ENCODE data around the gene PON3.
A peak's percentile ranks its signal among the peaks of the same experiment; 100 is the strongest.

The PON3 gene

GRCh38 chr7:95396136-95397032, at the start of gene PON3:
PON3 (minus strand) TSS chr7:95396375; CDS start chr7:95396350, 25 bp downstream.
- Histone ChIP-seq H3K9ac (no peak within 1 kb of the TSS), H4K20me1 (no peaks in the 10 kb centered on the region), H3K4me2 (no peak within 1 kb of the TSS), H3K4me1 (no peaks in the 10 kb centered on the region), H3K36me3 (no peaks in the 10 kb centered on the region), H3K4me3 (no peak within 1 kb of the TSS; a peak in 1 of 20 replicates), H3K27ac (no peak within 1 kb of the TSS), H3K27me3 (no peaks in the 10 kb centered on the region), H3K9me3 (replicated peaks in 1 of 11) (peaks cover 7 to 14% (median 11%) of the 10 kb centered on the region in 11 experiments; a peak in 21 of 22 replicates)
- no peak for TF ChIP-seq Cebpa-rat (IDR thresholded peaks at IDR 0.05)

GRCh38 chr7:95444796-95445195, 48.6 kb upstream of the PON3 start:
- Histone ChIP-seq H3K9me3 (replicated peaks in 1 of 11) (no peaks in the 10 kb centered on the region), H3K4me3 (no peak overlapping the region), H4K20me1 (no peaks in the 10 kb centered on the region), H3K4me1 (no peaks in the 10 kb centered on the region), H3K36me3 (no peaks in the 10 kb centered on the region), H3K27ac (no peak overlapping the region), H3K9ac (no peak overlapping the region), H3K4me2 (no peak overlapping the region), H3K27me3 (no peaks in the 10 kb centered on the region)
- no peak for TF ChIP-seq Cebpa-rat (IDR thresholded peaks at IDR 0.05)

GRCh38 chr7:95441042-95441823, 45.1 kb upstream of the PON3 start:
- Histone ChIP-seq H3K36me3 (no peaks in the 10 kb centered on the region), H3K4me3 (no peak overlapping the region), H4K20me1 (no peaks in the 10 kb centered on the region), H3K27me3 (no peaks in the 10 kb centered on the region), H3K9ac (no peak overlapping the region), H3K27ac (no peak overlapping the region), H3K4me2 (no peak overlapping the region), H3K9me3 (replicated peaks in 1 of 11) (no peaks in the 10 kb centered on the region), H3K4me1 (peaks cover 0 to 5% (median 4%) of the 10 kb centered on the region in 10 experiments; a peak in 9 of 20 replicates)
- no peak for TF ChIP-seq Cebpa-rat (IDR thresholded peaks at IDR 0.05)

GRCh38 chr7:95440394-95441038, 44.3 kb upstream of the PON3 start:
- TF ChIP-seq Cebpa-rat (IDR thresholded peaks at IDR 0.05) = no peak
- no peaks in the 10 kb centered on the region for H3K9me3 ChIP-seq (replicated peaks in 1 of 11)
- H3K4me1 ChIP-seq = peaks cover 1 to 12% (median 10%) of the 10 kb centered on the region in 10 experiments; a peak in 16 of 20 replicates
- H3K4me3 ChIP-seq = no peak overlapping the region
- no peaks in the 10 kb centered on the region for H4K20me1 ChIP-seq
- H3K36me3 ChIP-seq = no peaks in the 10 kb centered on the region
- no peaks in the 10 kb centered on the region for H3K27me3 ChIP-seq
- no peak overlapping the region for H3K9ac ChIP-seq
- H3K4me2 ChIP-seq = no peak overlapping the region
- H3K27ac ChIP-seq = no peak overlapping the region

- H4K20me1 ChIP-seq = no peaks in the 10 kb centered on the region
- H3K4me1 ChIP-seq = peaks cover 20 to 36% (median 25%) of the 10 kb centered on the region in 10 experiments
- H3K9ac ChIP-seq = no peak overlapping the region
- peak overlapping the region in 7 of 11 experiments; percentile 9 to 74 (median 21); a peak in 7 of 22 replicates for H3K4me2 ChIP-seq
- H3K27ac ChIP-seq = no peak overlapping the region
- H3K9me3 ChIP-seq (replicated peaks in 1 of 11) = no peaks in the 10 kb centered on the region
- no peak overlapping the region for H3K4me3 ChIP-seq
- no peak for TF ChIP-seq Cebpa-rat (IDR thresholded peaks at IDR 0.05)
- 0 out of 22 replicates have a peak, but pooled peaks cover 0 to 5% (median 0%) of the 10 kb centered on the region in 11 experiments for H3K36me3 ChIP-seq
- H3K27me3 ChIP-seq = no peaks in the 10 kb centered on the region
Observed at GRCh38 chr7:95436407-95436806, 40.2 kb upstream of the PON3 start.

- Histone ChIP-seq H3K4me3 (peak overlapping the region; percentile 62 to 83 (median 74)), H3K27me3 (no peaks in the 10 kb centered on the region), H3K9me3 (replicated peaks in 1 of 11) (no peaks in the 10 kb centered on the region), H3K27ac (peak overlapping the region; percentile 83 to 97 (median 91); a peak in 21 of 22 replicates), H3K36me3 (0 out of 22 replicates have a peak, but pooled peaks cover 0 to 6% (median 0%) of the 10 kb centered on the region in 11 experiments), H3K9ac (peak overlapping the region; percentile 84 to 95 (median 93)), H4K20me1 (no peaks in the 10 kb centered on the region), H3K4me2 (peak overlapping the region; percentile 50 to 86 (median 79)), H3K4me1 (peaks cover 24 to 41% (median 30%) of the 10 kb centered on the region in 10 experiments)
- no peak for TF ChIP-seq Cebpa-rat (IDR thresholded peaks at IDR 0.05)
Observed at GRCh38 chr7:95435422-95435780, 39.2 kb upstream of the PON3 start.

- Histone ChIP-seq H3K9ac (peak within 1 kb of the TSS; percentile 84 to 95 (median 93)), H3K4me3 (peak within 1 kb of the TSS; percentile 62 to 83 (median 74)), H3K27ac (peak within 1 kb of the TSS; percentile 83 to 97 (median 91)), H3K4me1 (peaks cover 24 to 41% (median 30%) of the 10 kb centered on the region in 10 experiments), H3K36me3 (peaks cover 0 to 12% (median under 1%) of the 10 kb centered on the region in 11 experiments; a peak in 2 of 22 replicates), H4K20me1 (no peaks in the 10 kb centered on the region), H3K27me3 (no peaks in the 10 kb centered on the region), H3K9me3 (replicated peaks in 1 of 11) (0 out of 22 replicates have a peak, but pooled peaks cover 0 to under 1% (median 0%) of the 10 kb centered on the region in 11 experiments), H3K4me2 (peak within 1 kb of the TSS; percentile 50 to 86 (median 79))
- TF ChIP-seq Cebpa-rat (IDR thresholded peaks at IDR 0.05) = no peak
Observed at GRCh38 chr7:95434557-95435421, 38.6 kb upstream of the PON3 start, which contains the start of gene PON2. PON2 (minus strand) TSS chr7:95435028; CDS start chr7:95434951, 77 bp downstream.
